ENCODE data around the gene IL18.
"Not testable (repeated sequence)": the region's sequence is repeated elsewhere in the genome, so short reads cannot be mapped to it uniquely, and the experiment has no call there.

DNA sequence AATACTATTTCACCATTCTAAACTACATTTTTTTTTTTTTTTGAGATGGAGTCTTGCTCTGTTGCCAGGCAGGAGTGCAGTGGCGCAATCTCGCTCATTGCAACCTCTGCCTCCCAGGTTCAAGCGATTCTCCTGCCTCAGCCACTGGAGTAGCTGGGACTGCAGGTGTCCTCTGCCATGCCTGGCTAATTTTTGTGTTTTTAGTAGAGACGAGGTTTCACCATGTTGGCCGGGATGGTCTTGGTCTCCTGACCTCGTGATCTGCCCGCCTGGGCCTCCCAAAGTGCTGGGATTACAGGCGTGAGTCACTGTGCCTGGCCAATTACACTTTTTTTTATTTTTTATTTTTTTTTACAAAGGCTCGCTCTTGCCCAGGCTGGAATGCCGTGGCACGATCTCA lies 31.2 kb upstream of the IL18 start:
- not testable (repeated sequence) for TF ChIP-seq EZH2phosphoT487 (IDR thresholded peaks at IDR 0.05; ENCODE audit: unreplicated experiment); EZH2 (IDR thresholded peaks at IDR 0.05; ENCODE audit: low read depth, unreplicated experiment); JUNB (IDR thresholded peaks at IDR 0.05; ENCODE audit: unreplicated experiment); CREB1 (CRISPR knock-in tag; IDR thresholded peaks at IDR 0.05; ENCODE audit: low read depth); POLR2AphosphoS5 (IDR thresholded peaks at IDR 0.05; ENCODE audit: low read depth); NANOG (IDR thresholded peaks at IDR 0.05; ENCODE audit: borderline replicate concordance); STAT1 (IDR thresholded peaks at IDR 0.05; ENCODE audit: unreplicated experiment)
- TF ChIP-seq, protein P1, sequence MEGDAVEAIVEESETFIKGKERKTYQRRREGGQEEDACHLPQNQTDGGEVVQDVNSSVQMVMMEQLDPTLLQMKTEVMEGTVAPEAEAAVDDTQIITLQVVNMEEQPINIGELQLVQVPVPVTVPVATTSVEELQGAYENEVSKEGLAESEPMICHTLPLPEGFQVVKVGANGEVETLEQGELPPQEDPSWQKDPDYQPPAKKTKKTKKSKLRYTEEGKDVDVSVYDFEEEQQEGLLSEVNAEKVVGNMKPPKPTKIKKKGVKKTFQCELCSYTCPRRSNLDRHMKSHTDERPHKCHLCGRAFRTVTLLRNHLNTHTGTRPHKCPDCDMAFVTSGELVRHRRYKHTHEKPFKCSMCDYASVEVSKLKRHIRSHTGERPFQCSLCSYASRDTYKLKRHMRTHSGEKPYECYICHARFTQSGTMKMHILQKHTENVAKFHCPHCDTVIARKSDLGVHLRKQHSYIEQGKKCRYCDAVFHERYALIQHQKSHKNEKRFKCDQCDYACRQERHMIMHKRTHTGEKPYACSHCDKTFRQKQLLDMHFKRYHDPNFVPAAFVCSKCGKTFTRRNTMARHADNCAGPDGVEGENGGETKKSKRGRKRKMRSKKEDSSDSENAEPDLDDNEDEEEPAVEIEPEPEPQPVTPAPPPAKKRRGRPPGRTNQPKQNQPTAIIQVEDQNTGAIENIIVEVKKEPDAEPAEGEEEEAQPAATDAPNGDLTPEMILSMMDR (conservative IDR thresholded peaks at IDR 0.05; ENCODE audit: low read depth in 2 of 2), result not testable (repeated sequence)
- TF ChIP-seq, protein P2, sequence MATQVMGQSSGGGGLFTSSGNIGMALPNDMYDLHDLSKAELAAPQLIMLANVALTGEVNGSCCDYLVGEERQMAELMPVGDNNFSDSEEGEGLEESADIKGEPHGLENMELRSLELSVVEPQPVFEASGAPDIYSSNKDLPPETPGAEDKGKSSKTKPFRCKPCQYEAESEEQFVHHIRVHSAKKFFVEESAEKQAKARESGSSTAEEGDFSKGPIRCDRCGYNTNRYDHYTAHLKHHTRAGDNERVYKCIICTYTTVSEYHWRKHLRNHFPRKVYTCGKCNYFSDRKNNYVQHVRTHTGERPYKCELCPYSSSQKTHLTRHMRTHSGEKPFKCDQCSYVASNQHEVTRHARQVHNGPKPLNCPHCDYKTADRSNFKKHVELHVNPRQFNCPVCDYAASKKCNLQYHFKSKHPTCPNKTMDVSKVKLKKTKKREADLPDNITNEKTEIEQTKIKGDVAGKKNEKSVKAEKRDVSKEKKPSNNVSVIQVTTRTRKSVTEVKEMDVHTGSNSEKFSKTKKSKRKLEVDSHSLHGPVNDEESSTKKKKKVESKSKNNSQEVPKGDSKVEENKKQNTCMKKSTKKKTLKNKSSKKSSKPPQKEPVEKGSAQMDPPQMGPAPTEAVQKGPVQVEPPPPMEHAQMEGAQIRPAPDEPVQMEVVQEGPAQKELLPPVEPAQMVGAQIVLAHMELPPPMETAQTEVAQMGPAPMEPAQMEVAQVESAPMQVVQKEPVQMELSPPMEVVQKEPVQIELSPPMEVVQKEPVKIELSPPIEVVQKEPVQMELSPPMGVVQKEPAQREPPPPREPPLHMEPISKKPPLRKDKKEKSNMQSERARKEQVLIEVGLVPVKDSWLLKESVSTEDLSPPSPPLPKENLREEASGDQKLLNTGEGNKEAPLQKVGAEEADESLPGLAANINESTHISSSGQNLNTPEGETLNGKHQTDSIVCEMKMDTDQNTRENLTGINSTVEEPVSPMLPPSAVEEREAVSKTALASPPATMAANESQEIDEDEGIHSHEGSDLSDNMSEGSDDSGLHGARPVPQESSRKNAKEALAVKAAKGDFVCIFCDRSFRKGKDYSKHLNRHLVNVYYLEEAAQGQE (IDR thresholded peaks at IDR 0.05; ENCODE audit: unreplicated experiment), result not testable (repeated sequence)
- TF ChIP-seq, protein P3, sequence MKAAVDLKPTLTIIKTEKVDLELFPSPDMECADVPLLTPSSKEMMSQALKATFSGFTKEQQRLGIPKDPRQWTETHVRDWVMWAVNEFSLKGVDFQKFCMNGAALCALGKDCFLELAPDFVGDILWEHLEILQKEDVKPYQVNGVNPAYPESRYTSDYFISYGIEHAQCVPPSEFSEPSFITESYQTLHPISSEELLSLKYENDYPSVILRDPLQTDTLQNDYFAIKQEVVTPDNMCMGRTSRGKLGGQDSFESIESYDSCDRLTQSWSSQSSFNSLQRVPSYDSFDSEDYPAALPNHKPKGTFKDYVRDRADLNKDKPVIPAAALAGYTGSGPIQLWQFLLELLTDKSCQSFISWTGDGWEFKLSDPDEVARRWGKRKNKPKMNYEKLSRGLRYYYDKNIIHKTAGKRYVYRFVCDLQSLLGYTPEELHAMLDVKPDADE (IDR thresholded peaks at IDR 0.05), result not testable (repeated sequence)

Measured in GM23338 (cell line).